ENCODE measurements around the gene SDF4. TPM values are rescaled to one million over a fixed set of nuclear protein-coding genes. Genes with fewer than 3 reads are reported as not detected.

SDF4 gene
- total and polyA plus RNA-seq, 2 of the 13 experiments (the other 11 are each of a cell fraction or from before 2014, with no cell fraction given) = 80.8 to 107 TPM

- TF ChIP-seq ZNF792 (CRISPR knock-in tag; IDR thresholded peaks at IDR 0.05) (peak; percentile 70; the same call in 1 of the 2 replicates), ZNF350 (CRISPR knock-in tag; IDR thresholded peaks at IDR 0.05; ENCODE audit: borderline replicate concordance, low read depth) (peak; percentile 77), IKZF5 (CRISPR knock-in tag; IDR thresholded peaks at IDR 0.05) (no peak), ZNF704 (CRISPR knock-in tag; IDR thresholded peaks at IDR 0.05; ENCODE audit: borderline replicate concordance) (peak; percentile 65; the same call in 1 of the 2 replicates), JUND (CRISPR knock-in tag; IDR thresholded peaks at IDR 0.05) (peak; percentile 86), HNF1B (CRISPR knock-in tag; IDR thresholded peaks at IDR 0.05) (no peak), FOXC1 (CRISPR knock-in tag; IDR thresholded peaks at IDR 0.05; ENCODE audit: borderline replicate concordance) (peak; percentile 34), ZNF263 (CRISPR knock-in tag; IDR thresholded peaks at IDR 0.05) (peak; percentile 28; the same call in 1 of the 2 replicates), ZNF691 (CRISPR knock-in tag; IDR thresholded peaks at IDR 0.05; ENCODE audit: borderline replicate concordance, low read depth) (peak; percentile 61; the same call in 1 of the 2 replicates), SRSF4 (IDR thresholded peaks at IDR 0.05; ENCODE audit: low read depth, low read length, poor library complexity, severe bottlenecking) (no peak), LCORL (IDR thresholded peaks at IDR 0.05) (no peak), LCORL (CRISPR knock-in tag; IDR thresholded peaks at IDR 0.05) (peak; percentile 98), EED (CRISPR knock-in tag; IDR thresholded peaks at IDR 0.05) (peak; percentile 38; the same call in 1 of the 2 replicates), YEATS4 (CRISPR knock-in tag; IDR thresholded peaks at IDR 0.05; ENCODE audit: borderline replicate concordance) (peak; percentile 47), SKIL (CRISPR knock-in tag; IDR thresholded peaks at IDR 0.05; ENCODE audit: borderline replicate concordance) (peak; percentile 86), UBTF (CRISPR knock-in tag; IDR thresholded peaks at IDR 0.05) (peak; percentile 60), ZNF292 (CRISPR knock-in tag; IDR thresholded peaks at IDR 0.05; ENCODE audit: borderline replicate concordance, low read depth) (peak; percentile 38; the same call in 1 of the 2 replicates), HNRNPH1 (optimal IDR thresholded peaks at IDR 0.05; ENCODE audit: low read depth, low read length) (no peak)
Measured at GRCh38 chr1:1237874-1238701, 6.3 kb upstream of the SDF4 start (continued).
